H1 (cell line): ENCODE data around the gene PALM3. TPM values are rescaled to one million over a fixed set of nuclear protein-coding genes. Genes with fewer than 3 reads are reported as not detected.

ENCODE experiments used
- NANOG ChIP-seq: IDR thresholded peaks from 2 replicates; pipeline ENCODE4 v1.6.1; 2011; ENCODE audit warnings: low read length, low read depth, mild to moderate bottlenecking, inconsistent platforms; ENCODE audit not compliant: insufficient read depth, poor library complexity, severe bottlenecking
- polyA plus RNA-seq, 7 experiments: library from polyadenylated mRNA; depleted of rRNA in 3 of 7; stranded (reverse) in 5 of 7; unstranded in 2 of 7; fragments of >200 nt in 5 of 7; fragments of 200-250 nt in 2 of 7; gene quantifications; 1 replicate in 5 of 7; 2 replicates in 1 of 7; 4 replicates in 1 of 7; pipeline versions ENCODE4 v1.2.1 to v1.2.3, GENCODE V29; 2011 to 2013; ENCODE audit warnings: missing spikeins in 2 of 7, mixed read lengths in 2 of 7
- total RNA-seq: library from RNA; stranded (reverse); fragmentation: NEBNext Ultra II Directional; extraction: Animal tissue kit (Norgen Biotek cat#: 25700); gene quantifications from 2 replicates; pipeline ENCODE4 v1.2.1, GENCODE V29; 2021
- TF ChIP-seq, protein P1 (sequence below), 3 experiments: IDR thresholded peaks; 1 replicate in 2 of 3; 2 replicates in 1 of 3; pipeline versions ENCODE4 v1.5.1 to v1.6.1; 2011; ENCODE audit warnings: low read length in 3 of 3, mild to moderate bottlenecking in 3 of 3, inconsistent platforms in 2 of 3, low read depth in 1 of 3, moderate library complexity in 1 of 3; ENCODE audit not compliant: insufficient read depth in 1 of 3; ENCODE audit errors: control extremely low read depth in 1 of 3

Gene PALM3
- total and polyA plus RNA-seq, 2 of the 8 experiments (the other 6 are each of a cell fraction or from before 2014, with no cell fraction given) = 5.8 to 31.3 TPM

DNA sequence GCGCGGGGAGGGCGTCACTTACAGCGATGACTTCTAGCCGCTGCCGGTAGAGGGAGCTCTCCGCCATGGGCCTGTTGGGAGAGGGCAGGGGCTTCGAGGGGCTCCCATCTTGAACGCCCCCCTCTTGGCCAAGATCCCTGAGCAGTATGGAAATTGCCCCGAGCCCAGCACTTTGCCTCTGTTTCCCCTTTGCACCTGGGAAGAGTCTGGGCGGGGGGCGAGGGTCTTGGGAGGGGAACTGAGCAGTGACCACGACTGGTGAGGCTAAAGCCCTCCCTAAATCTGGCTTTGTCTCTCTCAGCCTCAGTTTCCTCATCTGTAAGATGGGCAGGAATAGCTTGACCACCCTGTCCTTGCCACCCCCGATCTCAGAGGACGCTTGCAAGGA lies 2.8 kb downstream of the PALM3 start (continued):
- TF ChIP-seq, protein P1, sequence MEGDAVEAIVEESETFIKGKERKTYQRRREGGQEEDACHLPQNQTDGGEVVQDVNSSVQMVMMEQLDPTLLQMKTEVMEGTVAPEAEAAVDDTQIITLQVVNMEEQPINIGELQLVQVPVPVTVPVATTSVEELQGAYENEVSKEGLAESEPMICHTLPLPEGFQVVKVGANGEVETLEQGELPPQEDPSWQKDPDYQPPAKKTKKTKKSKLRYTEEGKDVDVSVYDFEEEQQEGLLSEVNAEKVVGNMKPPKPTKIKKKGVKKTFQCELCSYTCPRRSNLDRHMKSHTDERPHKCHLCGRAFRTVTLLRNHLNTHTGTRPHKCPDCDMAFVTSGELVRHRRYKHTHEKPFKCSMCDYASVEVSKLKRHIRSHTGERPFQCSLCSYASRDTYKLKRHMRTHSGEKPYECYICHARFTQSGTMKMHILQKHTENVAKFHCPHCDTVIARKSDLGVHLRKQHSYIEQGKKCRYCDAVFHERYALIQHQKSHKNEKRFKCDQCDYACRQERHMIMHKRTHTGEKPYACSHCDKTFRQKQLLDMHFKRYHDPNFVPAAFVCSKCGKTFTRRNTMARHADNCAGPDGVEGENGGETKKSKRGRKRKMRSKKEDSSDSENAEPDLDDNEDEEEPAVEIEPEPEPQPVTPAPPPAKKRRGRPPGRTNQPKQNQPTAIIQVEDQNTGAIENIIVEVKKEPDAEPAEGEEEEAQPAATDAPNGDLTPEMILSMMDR (IDR thresholded peaks at IDR 0.05; ENCODE audit: control extremely low read depth in 1 of 3, insufficient read depth in 1 of 3, low read depth in 1 of 3, low read length in 3 of 3) = peak; percentile 74 to 96 (median 83)
- TF ChIP-seq NANOG = no peak
